CD14-positive monocyte (primary cell): Measurements from ENCODE around the gene BID. TPM values are rescaled to one million over a fixed set of nuclear protein-coding genes. Genes with fewer than 3 reads are reported as not detected.

Experiments
- DNase-seq, 3 donors: peaks; one replicate each; pipeline ENCODE4 v3.0.0-alpha.2; 2011 to 2022
- H2AFZ ChIP-seq: 2 replicates; pipeline ENCODE4 v1.6.0; 2012; ENCODE audit warnings: mild to moderate bottlenecking, low read depth, low read length, inconsistent platforms; ENCODE audit not compliant: insufficient read depth, poor library complexity, severe bottlenecking
- H3K27ac ChIP-seq, 2 donors: 1 replicate in 1 of 2; 2 replicates in 1 of 2; pipeline ENCODE4 v1.5.1; 2012 to 2013; ENCODE audit warnings: low read length in 2 of 2, control low read depth in 1 of 2, inconsistent platforms in 1 of 2, low read depth in 1 of 2, mild to moderate bottlenecking in 1 of 2
- H3K27me3 ChIP-seq, 2 donors: one replicate each; pipeline versions ENCODE4 v1.6.0 to v1.6.1; 2011 to 2013; ENCODE audit warnings: low read length in 2 of 2; ENCODE audit not compliant: control insufficient read depth in 2 of 2, insufficient read depth in 2 of 2
- H3K36me3 ChIP-seq, 2 donors: replicated peaks in 1 of 2; 1 replicate in 1 of 2; 2 replicates in 1 of 2; pipeline versions ENCODE4 v1.5.1 to v1.6.1; 2012 to 2013; ENCODE audit warnings: low read length in 2 of 2, control low read depth in 1 of 2, inconsistent platforms in 1 of 2, mild to moderate bottlenecking in 1 of 2; ENCODE audit not compliant: insufficient read depth in 2 of 2, control insufficient read depth in 1 of 2
- H3K4me1 ChIP-seq, 2 donors: 1 replicate in 1 of 2; 2 replicates in 1 of 2; pipeline versions ENCODE4 v1.5.1 to v1.6.1; 2012 to 2013; ENCODE audit warnings: low read length in 2 of 2, control low read depth in 1 of 2, inconsistent platforms in 1 of 2, mild to moderate bottlenecking in 1 of 2, moderate library complexity in 1 of 2; ENCODE audit not compliant: insufficient read depth in 2 of 2, control insufficient read depth in 1 of 2
- H3K4me2 ChIP-seq: replicated peaks from 2 replicates; pipeline ENCODE3; 2012; ENCODE audit warnings: low read length, moderate library complexity, mild to moderate bottlenecking; ENCODE audit not compliant: poor library complexity, severe bottlenecking; ENCODE audit errors: extremely low read depth
- H3K4me3 ChIP-seq, 3 experiments: fragments of 200-600 bp in 1 of 3; sonication (generic) in 1 of 3; replicated peaks in 1 of 3; 1 replicate in 2 of 3; 2 replicates in 1 of 3; pipeline ENCODE4 v1.5.1; 2011 to 2013; ENCODE audit warnings: low read length in 3 of 3, mild to moderate bottlenecking in 3 of 3, control low read depth in 2 of 3, low read depth in 2 of 3, inconsistent platforms in 1 of 3, moderate library complexity in 1 of 3
- H3K79me2 ChIP-seq: 2 replicates; pipeline ENCODE4 v1.6.0; 2012; ENCODE audit warnings: mild to moderate bottlenecking, control low read depth, inconsistent platforms, low read length, moderate library complexity; ENCODE audit not compliant: insufficient read depth
- H3K9ac ChIP-seq: 2 replicates; pipeline ENCODE4 v1.6.0; 2017; ENCODE audit warnings: low read length, mild to moderate bottlenecking; ENCODE audit not compliant: insufficient read depth, poor library complexity, severe bottlenecking
- H3K9me3 ChIP-seq, 2 donors: replicated peaks in 1 of 2; 1 replicate in 1 of 2; 2 replicates in 1 of 2; pipeline versions ENCODE4 v1.5.1 to v1.6.1; 2012 to 2013; ENCODE audit warnings: low read length in 2 of 2, control low read depth in 1 of 2; ENCODE audit not compliant: control insufficient read depth in 1 of 2, insufficient read depth in 1 of 2
- H4K20me1 ChIP-seq: 2 replicates; pipeline ENCODE4 v1.6.0; 2012; ENCODE audit warnings: mild to moderate bottlenecking, low read length, control low read depth, moderate library complexity; ENCODE audit not compliant: insufficient read depth
- H3K27ac Mint-ChIP-seq, 7 donors: one replicate each; pipeline ENCODE4 v1.8.0; 2020; ENCODE audit warnings: mild to moderate bottlenecking in 7 of 7, mixed read lengths in 7 of 7, moderate library complexity in 6 of 7, inconsistent platforms in 2 of 7
- H3K27me3 Mint-ChIP-seq, 3 donors: one replicate each; pipeline ENCODE4 v1.8.0; 2021 to 2022; ENCODE audit warnings: low read depth in 3 of 3, mild to moderate bottlenecking in 3 of 3, mixed read lengths in 3 of 3, moderate library complexity in 3 of 3, inconsistent platforms in 1 of 3
- H3K36me3 Mint-ChIP-seq, 2 donors: one replicate each; pipeline ENCODE4 v1.8.0; 2020; ENCODE audit warnings: mixed read lengths in 2 of 2, inconsistent platforms in 1 of 2, mild to moderate bottlenecking in 1 of 2
- H3K4me1 Mint-ChIP-seq: one replicate; pipeline ENCODE4 v1.8.0; 2020; ENCODE audit warnings: mild to moderate bottlenecking, mixed read lengths
- H3K4me3 Mint-ChIP-seq, 2 donors: one replicate each; pipeline ENCODE4 v1.8.0; 2020; ENCODE audit warnings: mild to moderate bottlenecking in 2 of 2, mixed read lengths in 2 of 2, moderate library complexity in 1 of 2
- H3K9me3 Mint-ChIP-seq, 7 donors: one replicate each; pipeline ENCODE4 v1.8.0; 2020 to 2022; ENCODE audit warnings: mixed read lengths in 7 of 7, mild to moderate bottlenecking in 6 of 7, moderate library complexity in 6 of 7, inconsistent platforms in 2 of 7
- WGBS: methylation state at CpG from one replicate; pipeline ENCODE4 v1.1.5; 2013; ENCODE audit warnings: missing lambda C conversion rate; ENCODE audit not compliant: insufficient coverage; 5-methylcytosine and 5-hydroxymethylcytosine counted together
- intact Hi-C, 2 donors: fragments of 100-400 bp; cut with micrococcal nuclease; formaldehyde crosslinking; loops; one replicate each; pipeline versions ENCODE4 v1.15.0 to v1.15.1; 2023
- polyA plus RNA-seq, 3 donors: library from polyadenylated mRNA; depleted of rRNA in 1 of 3; unstranded in 2 of 3; stranded (reverse) in 1 of 3; fragments of 300-500 nt in 2 of 3; fragments of >200 nt in 1 of 3; fragmentation: Illumina TruSeq in 2 of 3; gene quantifications; 1 replicate in 2 of 3; 2 replicates in 1 of 3; pipeline ENCODE4 v1.2.3, GENCODE V29; 2012 to 2021
- TF ChIP-seq, protein P1 (sequence below): fragments of 200-600 bp; IDR thresholded peaks from one replicate; pipeline ENCODE4 v1.8.0; 2022; ENCODE audit warnings: antibody characterized with exemption, mild to moderate bottlenecking

Gene BID
- polyA plus RNA-seq, 3 donors = 199 to 423 (median 391) TPM

DNA sequence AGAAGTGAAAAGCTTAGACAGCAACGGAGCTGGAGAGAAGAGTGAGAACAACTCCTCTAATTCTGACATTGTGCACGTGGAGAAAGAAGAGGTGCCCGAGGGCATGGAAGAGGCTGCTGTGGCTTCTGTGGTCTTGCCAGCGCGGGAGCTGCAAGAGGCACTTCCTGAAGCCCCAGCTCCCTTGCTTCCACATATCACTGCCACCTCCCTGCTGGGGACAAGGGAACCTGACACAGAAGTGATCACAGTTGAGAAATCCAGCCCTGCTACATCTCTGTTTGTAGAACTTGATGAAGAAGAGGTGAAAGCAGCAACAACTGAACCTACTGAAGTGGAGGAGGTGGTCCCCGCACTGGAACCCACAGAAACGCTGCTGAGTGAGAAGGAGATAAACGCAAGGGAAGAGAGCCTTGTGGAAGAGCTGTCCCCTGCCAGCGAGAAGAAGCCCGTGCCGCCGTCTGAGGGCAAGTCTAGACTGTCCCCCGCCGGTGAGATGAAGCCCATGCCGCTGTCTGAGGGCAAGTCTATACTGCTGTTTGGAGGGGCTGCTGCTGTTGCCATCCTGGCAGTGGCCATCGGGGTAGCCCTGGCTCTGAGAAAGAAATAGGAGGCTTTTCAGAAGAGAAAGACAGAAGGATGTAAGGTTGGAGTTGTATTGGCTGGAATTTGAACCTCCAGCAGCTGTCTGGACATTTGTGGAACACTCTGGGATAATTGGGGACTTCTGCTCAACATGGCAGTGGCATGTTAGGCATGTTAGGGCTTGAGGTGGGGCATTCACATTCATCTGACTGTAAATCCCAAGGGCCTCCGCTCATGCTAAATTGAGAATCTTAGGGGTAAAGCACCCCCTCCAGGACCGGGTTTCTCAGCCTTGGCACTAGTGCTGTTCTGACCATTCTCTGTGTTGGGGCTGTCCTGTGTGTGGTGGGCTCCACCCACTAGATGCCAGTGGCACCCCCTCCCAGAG lies 47.1 kb downstream of the BID start:
- peak overlapping the region in 1 of 2 donors; percentile 49 for H3K4me3 Mint-ChIP-seq
- H3K36me3 Mint-ChIP-seq = peaks cover 41 to 68% of the 10 kb centered on the region in 2 donors
- H3K9me3 Mint-ChIP-seq = peaks cover 0 to 2% (median 0%) of the 10 kb centered on the region in 7 donors
- Histone ChIP-seq H4K20me1 (peaks cover 39% of the 10 kb centered on the region), H3K4me1 (peaks cover 14 to 16% of the 10 kb centered on the region in 2 donors), H3K4me2 (no peak overlapping the region), H3K9ac (no peak overlapping the region), H3K27me3 (no peaks in the 10 kb centered on the region), H2AFZ (no peak overlapping the region), H3K27ac (peak overlapping the region; percentile 9 to 57), H3K9me3 (no peaks in the 10 kb centered on the region), H3K79me2 (peaks cover 6% of the 10 kb centered on the region), H3K36me3 (peaks cover 44 to 55% of the 10 kb centered on the region in 2 donors), H3K4me3 (no peak overlapping the region)
- TF ChIP-seq, protein P1, sequence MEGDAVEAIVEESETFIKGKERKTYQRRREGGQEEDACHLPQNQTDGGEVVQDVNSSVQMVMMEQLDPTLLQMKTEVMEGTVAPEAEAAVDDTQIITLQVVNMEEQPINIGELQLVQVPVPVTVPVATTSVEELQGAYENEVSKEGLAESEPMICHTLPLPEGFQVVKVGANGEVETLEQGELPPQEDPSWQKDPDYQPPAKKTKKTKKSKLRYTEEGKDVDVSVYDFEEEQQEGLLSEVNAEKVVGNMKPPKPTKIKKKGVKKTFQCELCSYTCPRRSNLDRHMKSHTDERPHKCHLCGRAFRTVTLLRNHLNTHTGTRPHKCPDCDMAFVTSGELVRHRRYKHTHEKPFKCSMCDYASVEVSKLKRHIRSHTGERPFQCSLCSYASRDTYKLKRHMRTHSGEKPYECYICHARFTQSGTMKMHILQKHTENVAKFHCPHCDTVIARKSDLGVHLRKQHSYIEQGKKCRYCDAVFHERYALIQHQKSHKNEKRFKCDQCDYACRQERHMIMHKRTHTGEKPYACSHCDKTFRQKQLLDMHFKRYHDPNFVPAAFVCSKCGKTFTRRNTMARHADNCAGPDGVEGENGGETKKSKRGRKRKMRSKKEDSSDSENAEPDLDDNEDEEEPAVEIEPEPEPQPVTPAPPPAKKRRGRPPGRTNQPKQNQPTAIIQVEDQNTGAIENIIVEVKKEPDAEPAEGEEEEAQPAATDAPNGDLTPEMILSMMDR = no peak
- intact Hi-C loops = no loop called here
- peak overlapping the region; percentile 64 to 85 (median 71) for H3K27ac Mint-ChIP-seq
- WGBS = 62% methylated on average over 12 of the region's 18 CpGs
- H3K27me3 Mint-ChIP-seq = peaks cover 0 to 3% (median 0%) of the 10 kb centered on the region in 3 donors
- peaks cover 32% of the 10 kb centered on the region for H3K4me1 Mint-ChIP-seq
- DNase-seq = peak; percentile 25 to 51 (median 36)

DNA sequence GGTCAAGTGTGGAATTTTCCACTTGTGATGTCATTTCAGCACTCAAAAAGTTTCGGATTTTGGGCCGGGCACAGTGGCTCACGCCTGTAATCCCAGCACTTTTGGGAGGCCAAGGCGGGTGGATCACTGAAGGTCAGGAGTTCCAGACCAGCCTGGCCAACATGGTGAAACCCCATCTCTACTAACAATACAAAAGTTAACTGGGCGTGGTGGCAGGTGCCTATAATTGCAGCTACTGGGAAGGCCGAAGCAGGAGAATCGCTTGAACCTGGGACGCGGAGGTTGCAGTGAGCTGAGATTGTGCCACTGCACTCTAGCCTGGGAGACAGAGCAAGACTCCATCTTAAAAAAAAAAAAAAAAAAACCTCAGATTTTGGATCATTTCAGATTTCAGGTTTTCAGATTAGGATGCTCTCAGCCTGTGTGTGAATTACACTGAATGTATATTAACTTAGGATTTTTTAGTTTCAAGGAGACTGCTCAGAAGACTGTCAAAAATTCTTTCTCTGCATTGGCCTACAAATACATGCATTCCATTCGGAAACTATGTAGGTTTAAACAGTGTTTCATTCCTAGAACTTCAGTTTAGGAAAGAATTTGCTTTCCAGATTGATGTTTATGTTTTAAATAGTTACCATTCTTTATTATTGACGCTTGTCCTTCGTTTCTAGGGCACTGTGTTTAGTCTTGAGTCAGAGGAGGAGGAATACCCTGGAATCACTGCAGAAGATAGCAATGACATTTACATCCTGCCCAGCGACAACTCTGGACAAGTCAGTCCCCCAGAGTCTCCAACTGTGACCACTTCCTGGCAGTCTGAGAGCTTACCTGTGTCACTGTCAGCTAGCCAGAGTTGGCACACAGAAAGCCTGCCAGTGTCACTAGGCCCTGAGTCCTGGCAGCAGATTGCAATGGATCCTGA lies 48.0 kb downstream of the BID start:
- TF ChIP-seq, protein P1 = no peak
- Histone ChIP-seq H4K20me1 (peaks cover 33% of the 10 kb centered on the region), H2AFZ (no peak overlapping the region), H3K4me3 (no peak overlapping the region), H3K4me1 (peaks cover 14 to 16% of the 10 kb centered on the region in 2 donors), H3K36me3 (peaks cover 36 to 46% of the 10 kb centered on the region in 2 donors), H3K79me2 (peaks cover 6% of the 10 kb centered on the region), H3K27me3 (no peaks in the 10 kb centered on the region), H3K9ac (no peak overlapping the region), H3K4me2 (no peak overlapping the region), H3K27ac (peak overlapping the region; percentile 9 to 57), H3K9me3 (no peaks in the 10 kb centered on the region)
- peak overlapping the region in 1 of 2 donors; percentile 49 for H3K4me3 Mint-ChIP-seq
- peak overlapping the region; percentile 64 to 85 (median 71) for H3K27ac Mint-ChIP-seq
- DNase-seq = no peak
- peaks cover 0 to 2% (median 0%) of the 10 kb centered on the region in 7 donors for H3K9me3 Mint-ChIP-seq
- intact Hi-C loops = no loop called here
- peaks cover 34% of the 10 kb centered on the region for H3K4me1 Mint-ChIP-seq
- peaks cover 36 to 64% of the 10 kb centered on the region in 2 donors for H3K36me3 Mint-ChIP-seq
- 100% methylated on average over 5 of the region's 13 CpGs for WGBS
- peaks cover 0 to 3% (median 0%) of the 10 kb centered on the region in 3 donors for H3K27me3 Mint-ChIP-seq
